Peyer's patch (tissue), 4 donors: ENCODE measurements around the gene ELOVL7.

Source experiments
- CTCF ChIP-seq, 6 experiments: fragments of 450-650 bp in 4 of 6; fragments of 200-600 bp in 2 of 6; sonication (generic) in 1 of 6; IDR thresholded peaks; one replicate each; pipeline ENCODE4 v1.5.1; 2017 to 2019; ENCODE audit warnings: antibody characterized with exemption in 6 of 6, mild to moderate bottlenecking in 3 of 6, moderate library complexity in 1 of 6
- POLR2A ChIP-seq, 2 donors: fragments of 450-650 bp; IDR thresholded peaks; one replicate each; pipeline ENCODE4 v1.5.1; 2017; ENCODE audit warnings: antibody characterized with exemption in 2 of 2, mild to moderate bottlenecking in 2 of 2, moderate library complexity in 2 of 2

- TF ChIP-seq POLR2A (IDR thresholded peaks at IDR 0.05) (no peak), CTCF (IDR thresholded peaks at IDR 0.05) (no peak)
Observed at GRCh38 chr5:60809891-60810425, 34.1 kb downstream of the ELOVL7 start.
